A549 treated with ZK216348 at 1 μM for 4 hours (cell line): Measurements from ENCODE around the gene NHLRC3. TPM values are rescaled to one million over a fixed set of nuclear protein-coding genes. Genes with fewer than 3 reads are reported as not detected.

ENCODE experiments used
- total RNA-seq: library from RNA; stranded (reverse); fragments of 200-300 nt; extraction: Qiagen RNA extraction; gene quantifications from 5 replicates; pipeline ENCODE4 v1.2.3, GENCODE V29; 2022; ENCODE audit warnings: low read depth

NHLRC3 gene, protein sequence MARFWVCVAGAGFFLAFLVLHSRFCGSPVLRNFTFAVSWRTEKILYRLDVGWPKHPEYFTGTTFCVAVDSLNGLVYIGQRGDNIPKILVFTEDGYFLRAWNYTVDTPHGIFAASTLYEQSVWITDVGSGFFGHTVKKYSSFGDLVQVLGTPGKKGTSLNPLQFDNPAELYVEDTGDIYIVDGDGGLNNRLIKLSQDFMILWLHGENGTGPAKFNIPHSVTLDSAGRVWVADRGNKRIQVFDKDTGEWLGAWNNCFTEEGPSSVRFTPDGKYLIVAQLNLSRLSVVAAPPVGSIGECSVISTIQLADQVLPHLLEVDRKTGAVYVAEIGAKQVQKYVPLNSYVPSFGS
- total RNA-seq, result 4.1 to 6.6 TPM (median 5.1 TPM) in 5 replicates

DNA sequence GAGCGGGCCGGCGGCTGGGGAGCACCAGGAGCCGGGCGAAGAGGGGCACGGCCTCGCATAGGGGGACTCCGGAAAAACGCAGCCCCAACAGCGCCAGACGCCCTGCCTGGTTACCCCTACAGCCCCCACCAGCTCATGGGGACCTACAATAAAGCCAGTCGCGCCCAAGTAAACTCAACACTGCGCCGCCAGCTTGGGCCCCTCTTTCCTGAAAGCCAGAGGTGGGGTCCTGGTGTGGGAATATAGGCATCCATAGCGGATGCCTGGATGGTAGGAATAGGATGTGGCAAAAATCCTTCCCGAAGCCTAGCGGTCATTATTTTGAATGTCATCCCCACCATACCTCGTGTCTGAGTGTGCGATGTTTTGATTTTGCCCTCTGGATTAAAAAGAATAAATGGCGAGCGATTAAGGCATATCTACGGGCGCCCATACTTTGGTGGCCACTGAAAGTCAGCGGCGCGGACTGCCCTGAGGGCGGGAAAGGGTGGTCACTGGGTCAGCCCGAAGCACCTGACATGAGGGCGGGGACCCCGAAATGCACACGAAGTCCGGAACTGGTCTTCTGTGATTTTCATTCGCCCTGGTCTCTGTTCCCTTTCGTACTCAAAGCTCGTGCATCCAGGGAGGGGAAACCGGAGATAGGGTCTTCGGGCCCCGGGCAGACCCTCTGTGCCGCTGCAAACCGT lies at the start of gene NHLRC3, which contains the start of gene PROSER1:
TSS of gene NHLRC3 (plus strand) at position 577 of the 689 bp plus-strand sequence. CDS start 184 bp downstream, outside the sequence.
TSS of gene PROSER1 (minus strand) at position 210 of the 689 bp plus-strand sequence. CDS start 847 bp downstream, outside the sequence.

DNA sequence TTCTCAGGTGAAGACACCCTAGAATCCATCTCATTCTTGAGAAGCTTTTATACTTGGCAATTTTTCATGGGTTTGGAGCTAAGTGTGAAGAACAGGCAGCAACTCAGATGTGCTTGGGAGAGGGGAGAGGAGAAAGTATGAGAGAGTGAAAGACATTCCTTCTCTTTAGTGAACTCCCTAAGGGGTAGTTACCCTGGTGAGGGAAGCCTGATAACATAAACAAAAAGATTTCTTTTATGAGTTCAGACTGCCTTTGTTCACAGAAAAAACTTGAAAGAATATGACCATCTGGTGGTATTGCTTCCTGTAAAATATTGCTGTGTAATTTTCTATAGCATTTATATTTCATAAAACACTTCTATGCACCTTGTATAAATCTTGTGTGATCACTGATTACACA lies 47.6 kb upstream of the NHLRC3 start, which contains the start of gene STOML3:
TSS of gene STOML3 (minus strand) at position 139 of the 400 bp plus-strand sequence. CDS start at position 29, 110 bp downstream.

Other genes starting within 250 kb of the NHLRC3 start
- not detected in 5 replicates for gene STOML3, start 47.6 kb upstream of the NHLRC3 start, total RNA-seq
- gene PROSER1, start 367 bp upstream of the NHLRC3 start, total RNA-seq, result 10.3 to 13.9 TPM (median 11.7 TPM) in 5 replicates